ENCODE results near the gene TCL1A. TPM values are rescaled to one million over a fixed set of nuclear protein-coding genes. Genes with fewer than 3 reads are reported as not detected.

Gene TCL1A
- total RNA-seq, 1 donor from 2014 or later: not detected

DNA sequence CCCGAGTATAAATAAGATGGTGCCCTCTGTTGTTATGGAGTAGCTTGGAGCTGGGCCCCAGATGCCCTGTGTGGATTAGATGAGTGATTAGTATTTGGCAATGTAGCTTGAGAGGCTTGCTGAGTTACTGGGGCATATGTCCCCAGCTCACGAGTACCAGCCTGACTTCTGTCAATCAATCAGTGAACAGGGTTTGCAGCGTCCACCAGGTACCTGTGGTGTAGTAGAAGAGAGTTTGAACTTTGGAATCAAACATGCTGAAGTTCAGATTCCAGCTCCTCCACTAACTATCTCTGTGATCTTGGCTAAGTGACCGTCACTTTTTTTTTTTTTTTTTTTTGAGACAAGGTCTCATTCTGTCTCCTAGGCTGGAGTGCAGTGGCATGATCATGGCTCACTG, 39.3 kb downstream of the TCL1A start:
- peaks cover 11% of the 10 kb centered on the region for H3K4me1 Mint-ChIP-seq
- DNase-seq (ENCODE audit: low spot score): no peak
- H3K4me2 ChIP-seq: no peak overlapping the region
- no peak overlapping the region for H3K4me3 ChIP-seq
- peaks cover 18% of the 10 kb centered on the region for H3F3A ChIP-seq (ENCODE audit: low read depth)
- no peak overlapping the region for H3K9ac ChIP-seq
- peaks cover 3% of the 10 kb centered on the region for H3K36me3 Mint-ChIP-seq
- H3K9me3 ChIP-seq (ENCODE audit: low read depth): no peaks in the 10 kb centered on the region
- H3K27ac ChIP-seq: no peak overlapping the region
- H3K4me3 Mint-ChIP-seq: no peak overlapping the region
- no peaks in the 10 kb centered on the region for H4K20me1 ChIP-seq (ENCODE audit: low read depth)
- no peaks in the 10 kb centered on the region for H3K79me2 ChIP-seq (ENCODE audit: low read depth)
- H3K9me3 Mint-ChIP-seq: peaks cover 19% of the 10 kb centered on the region
- no peak overlapping the region for H3K27ac Mint-ChIP-seq
- peaks cover 10% of the 10 kb centered on the region for H3K27me3 ChIP-seq
- H2AFZ ChIP-seq (replicated peaks): no peak overlapping the region
- H3K36me3 ChIP-seq: no peaks in the 10 kb centered on the region
- TF ChIP-seq EZH2phosphoT487 (IDR thresholded peaks at IDR 0.05) (no peak), EZH2 (IDR thresholded peaks at IDR 0.05) (no peak)
- TF ChIP-seq, protein P1, sequence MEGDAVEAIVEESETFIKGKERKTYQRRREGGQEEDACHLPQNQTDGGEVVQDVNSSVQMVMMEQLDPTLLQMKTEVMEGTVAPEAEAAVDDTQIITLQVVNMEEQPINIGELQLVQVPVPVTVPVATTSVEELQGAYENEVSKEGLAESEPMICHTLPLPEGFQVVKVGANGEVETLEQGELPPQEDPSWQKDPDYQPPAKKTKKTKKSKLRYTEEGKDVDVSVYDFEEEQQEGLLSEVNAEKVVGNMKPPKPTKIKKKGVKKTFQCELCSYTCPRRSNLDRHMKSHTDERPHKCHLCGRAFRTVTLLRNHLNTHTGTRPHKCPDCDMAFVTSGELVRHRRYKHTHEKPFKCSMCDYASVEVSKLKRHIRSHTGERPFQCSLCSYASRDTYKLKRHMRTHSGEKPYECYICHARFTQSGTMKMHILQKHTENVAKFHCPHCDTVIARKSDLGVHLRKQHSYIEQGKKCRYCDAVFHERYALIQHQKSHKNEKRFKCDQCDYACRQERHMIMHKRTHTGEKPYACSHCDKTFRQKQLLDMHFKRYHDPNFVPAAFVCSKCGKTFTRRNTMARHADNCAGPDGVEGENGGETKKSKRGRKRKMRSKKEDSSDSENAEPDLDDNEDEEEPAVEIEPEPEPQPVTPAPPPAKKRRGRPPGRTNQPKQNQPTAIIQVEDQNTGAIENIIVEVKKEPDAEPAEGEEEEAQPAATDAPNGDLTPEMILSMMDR (IDR thresholded peaks at IDR 0.05): no peak
- H3K27me3 Mint-ChIP-seq (ENCODE audit: insufficient read depth, low read depth): peaks cover 9% of the 10 kb centered on the region
- H3K4me1 ChIP-seq: peaks cover 10% of the 10 kb centered on the region

DNA sequence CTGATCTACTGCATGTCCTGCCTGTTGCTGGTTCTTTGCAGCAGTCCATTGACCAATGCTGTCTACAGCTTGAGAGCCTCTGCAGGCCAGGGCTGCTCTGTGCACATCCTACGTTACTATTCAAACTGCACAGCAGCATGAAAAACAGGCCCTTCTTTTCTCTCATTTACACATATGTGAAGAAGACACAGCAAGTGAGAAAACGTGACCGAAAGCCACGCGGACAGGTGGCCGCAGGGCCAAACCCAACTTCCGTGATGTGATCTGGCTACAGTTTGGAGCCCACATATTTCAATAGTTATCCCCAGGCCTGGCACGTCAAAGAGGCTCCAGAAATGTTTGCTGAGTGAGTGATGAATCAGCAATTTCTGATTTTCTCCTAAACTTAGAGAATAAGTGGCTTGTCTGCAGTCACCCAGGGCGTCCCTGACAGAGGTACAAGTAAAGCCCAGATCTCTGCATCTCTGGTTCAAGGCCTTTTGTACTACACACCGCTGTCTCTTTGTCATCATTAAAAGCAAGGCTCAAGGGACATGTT, 45.6 kb downstream of the TCL1A start:
- peak overlapping the region; percentile 70 for H3K27ac Mint-ChIP-seq

DNA sequence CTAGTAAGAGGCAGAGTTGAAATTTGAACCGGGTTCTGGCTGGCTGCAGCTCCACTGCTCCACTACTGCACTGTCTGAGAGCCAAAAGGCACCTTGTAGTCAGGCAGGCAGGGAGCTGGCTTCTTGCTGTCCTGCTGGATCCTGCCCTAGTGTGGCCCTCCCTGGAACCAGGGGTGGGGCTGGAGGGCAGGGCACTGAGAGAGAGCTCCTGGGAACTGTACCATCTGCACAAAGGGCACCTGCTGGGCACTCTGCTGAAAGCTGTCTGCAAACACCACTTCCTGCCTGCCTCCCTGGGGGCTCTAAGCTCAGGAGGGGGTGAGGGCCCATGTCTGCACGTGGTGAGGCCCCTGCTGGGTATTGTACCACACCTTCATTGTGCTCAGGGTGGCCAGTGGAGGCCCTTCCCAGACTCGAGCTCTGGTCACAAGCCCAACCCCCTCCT, 46.7 kb downstream of the TCL1A start:
- H3K27ac ChIP-seq: no peak overlapping the region
- no peaks in the 10 kb centered on the region for H3K9me3 ChIP-seq (ENCODE audit: low read depth)
- no peak for TF ChIP-seq EZH2 (IDR thresholded peaks at IDR 0.05)
- TF ChIP-seq, protein P1 (IDR thresholded peaks at IDR 0.05): no peak
- no peak for TF ChIP-seq EZH2phosphoT487 (IDR thresholded peaks at IDR 0.05)
- peaks cover 13% of the 10 kb centered on the region for H3F3A ChIP-seq (ENCODE audit: low read depth)
- Mint-ChIP-seq H3K27ac (no peak overlapping the region), H3K9me3 (no peaks in the 10 kb centered on the region), H3K4me1 (peaks cover 12% of the 10 kb centered on the region), H3K36me3 (no peaks in the 10 kb centered on the region), H3K27me3 (ENCODE audit: insufficient read depth, low read depth) (peaks cover 7% of the 10 kb centered on the region), H3K4me3 (no peak overlapping the region)
- no peak overlapping the region for H3K4me3 ChIP-seq
- H2AFZ ChIP-seq (replicated peaks): no peak overlapping the region
- no peak overlapping the region for H3K9ac ChIP-seq
- H3K36me3 ChIP-seq: no peaks in the 10 kb centered on the region
- H3K27me3 ChIP-seq: peaks cover 17% of the 10 kb centered on the region
- DNase-seq (ENCODE audit: low spot score): peak; percentile 16
- no peak overlapping the region for H3K4me2 ChIP-seq
- H3K79me2 ChIP-seq (ENCODE audit: low read depth): no peaks in the 10 kb centered on the region
- H3K4me1 ChIP-seq: peaks cover 14% of the 10 kb centered on the region
- H4K20me1 ChIP-seq (ENCODE audit: low read depth): no peaks in the 10 kb centered on the region

More for the DNA sequence above, 45.6 kb downstream of the TCL1A start:
- Histone ChIP-seq H3K4me3 (no peak overlapping the region), H3K36me3 (no peaks in the 10 kb centered on the region), H3K9ac (no peak overlapping the region), H3K4me2 (no peak overlapping the region), H3K4me1 (peaks cover 14% of the 10 kb centered on the region), H3K27ac (no peak overlapping the region), H3K9me3 (ENCODE audit: low read depth) (no peaks in the 10 kb centered on the region), H3K27me3 (peaks cover 17% of the 10 kb centered on the region), H3F3A (ENCODE audit: low read depth) (peaks cover 13% of the 10 kb centered on the region), H3K79me2 (ENCODE audit: low read depth) (no peaks in the 10 kb centered on the region), H2AFZ (replicated peaks) (no peak overlapping the region), H4K20me1 (ENCODE audit: low read depth) (no peaks in the 10 kb centered on the region)
- Mint-ChIP-seq H3K27me3 (ENCODE audit: insufficient read depth, low read depth) (peaks cover 8% of the 10 kb centered on the region), H3K36me3 (no peaks in the 10 kb centered on the region), H3K4me1 (peaks cover 12% of the 10 kb centered on the region), H3K4me3 (no peak overlapping the region), H3K9me3 (peaks cover under 1% of the 10 kb centered on the region)
- TF ChIP-seq, protein P1 (IDR thresholded peaks at IDR 0.05): no peak
- no peak for TF ChIP-seq EZH2phosphoT487 (IDR thresholded peaks at IDR 0.05)
- TF ChIP-seq EZH2 (IDR thresholded peaks at IDR 0.05): no peak
- DNase-seq (ENCODE audit: low spot score): no peak

Data from neural progenitor cell (in vitro differentiated cells).